ENCODE measurements around the gene REG1B.

DNA sequence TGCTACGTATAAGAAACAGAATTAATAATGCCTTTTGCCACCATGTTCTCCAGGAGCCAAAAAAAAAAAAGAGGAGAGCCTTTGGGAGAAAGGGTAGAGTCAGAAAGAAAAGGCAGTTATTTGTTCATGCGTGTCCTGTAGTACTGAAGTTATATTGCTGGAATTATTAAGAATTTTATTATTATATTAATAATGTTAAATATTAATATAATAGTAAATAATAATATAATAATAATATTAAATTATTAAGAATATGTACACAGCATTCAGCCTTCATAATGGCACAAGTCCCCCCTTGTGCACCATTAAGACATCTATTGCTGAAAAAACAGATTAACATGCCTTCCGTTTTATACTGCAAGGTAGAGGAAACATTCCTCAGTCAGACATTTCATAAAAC is 40.6 kb upstream of the REG1B start:
- no peak for TF ChIP-seq POLR2A (IDR thresholded peaks at IDR 0.05)
- TF ChIP-seq, protein P1, sequence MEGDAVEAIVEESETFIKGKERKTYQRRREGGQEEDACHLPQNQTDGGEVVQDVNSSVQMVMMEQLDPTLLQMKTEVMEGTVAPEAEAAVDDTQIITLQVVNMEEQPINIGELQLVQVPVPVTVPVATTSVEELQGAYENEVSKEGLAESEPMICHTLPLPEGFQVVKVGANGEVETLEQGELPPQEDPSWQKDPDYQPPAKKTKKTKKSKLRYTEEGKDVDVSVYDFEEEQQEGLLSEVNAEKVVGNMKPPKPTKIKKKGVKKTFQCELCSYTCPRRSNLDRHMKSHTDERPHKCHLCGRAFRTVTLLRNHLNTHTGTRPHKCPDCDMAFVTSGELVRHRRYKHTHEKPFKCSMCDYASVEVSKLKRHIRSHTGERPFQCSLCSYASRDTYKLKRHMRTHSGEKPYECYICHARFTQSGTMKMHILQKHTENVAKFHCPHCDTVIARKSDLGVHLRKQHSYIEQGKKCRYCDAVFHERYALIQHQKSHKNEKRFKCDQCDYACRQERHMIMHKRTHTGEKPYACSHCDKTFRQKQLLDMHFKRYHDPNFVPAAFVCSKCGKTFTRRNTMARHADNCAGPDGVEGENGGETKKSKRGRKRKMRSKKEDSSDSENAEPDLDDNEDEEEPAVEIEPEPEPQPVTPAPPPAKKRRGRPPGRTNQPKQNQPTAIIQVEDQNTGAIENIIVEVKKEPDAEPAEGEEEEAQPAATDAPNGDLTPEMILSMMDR (IDR thresholded peaks at IDR 0.05) = no peak
- TF ChIP-seq EP300 (IDR thresholded peaks at IDR 0.05) = no peak
